ENCODE data around the gene TMCO4.
A peak's percentile ranks its signal among the peaks of the same experiment; 100 is the strongest.

TMCO4 gene

DNA sequence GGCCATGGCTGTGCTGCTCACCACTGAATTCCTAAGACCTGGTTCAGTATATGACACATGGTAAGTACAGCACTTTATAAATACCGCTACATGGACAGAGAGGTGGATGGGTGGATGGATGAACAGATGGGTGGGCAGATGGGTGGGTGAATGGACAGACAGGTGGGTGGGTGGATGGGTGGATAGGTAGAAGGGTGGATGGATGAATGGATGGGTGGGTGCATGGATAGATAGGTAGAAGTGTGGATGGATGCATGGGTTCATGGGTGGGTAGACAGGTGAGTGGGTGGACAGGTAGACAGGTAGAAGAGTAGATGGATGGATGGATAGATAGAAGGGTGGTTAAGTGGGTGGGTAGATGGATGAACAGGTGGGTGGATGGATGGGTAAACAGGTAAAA is 54.8 kb downstream of the TMCO4 start:
- no peak for DNase-seq

DNA sequence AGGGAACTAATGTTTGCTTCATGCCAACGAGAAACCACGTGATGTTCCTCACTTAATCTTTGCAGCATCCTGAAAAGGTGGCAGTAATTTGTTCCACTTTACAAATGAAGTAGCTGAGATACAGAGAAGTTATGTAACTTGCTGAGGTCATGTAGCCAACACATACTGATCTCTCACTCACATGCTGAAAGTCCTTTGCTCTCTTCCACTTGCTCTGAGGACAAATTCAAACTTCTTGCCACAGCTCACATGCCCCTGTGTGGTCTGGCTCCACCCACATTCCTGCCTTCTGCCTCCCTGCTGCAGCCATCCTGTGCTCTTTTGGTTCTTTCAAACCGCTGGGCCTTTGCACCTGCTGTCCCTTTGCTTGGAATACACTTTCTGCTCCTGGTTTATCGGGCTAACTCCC is 55.4 kb downstream of the TMCO4 start:
- no peak for DNase-seq

DNA sequence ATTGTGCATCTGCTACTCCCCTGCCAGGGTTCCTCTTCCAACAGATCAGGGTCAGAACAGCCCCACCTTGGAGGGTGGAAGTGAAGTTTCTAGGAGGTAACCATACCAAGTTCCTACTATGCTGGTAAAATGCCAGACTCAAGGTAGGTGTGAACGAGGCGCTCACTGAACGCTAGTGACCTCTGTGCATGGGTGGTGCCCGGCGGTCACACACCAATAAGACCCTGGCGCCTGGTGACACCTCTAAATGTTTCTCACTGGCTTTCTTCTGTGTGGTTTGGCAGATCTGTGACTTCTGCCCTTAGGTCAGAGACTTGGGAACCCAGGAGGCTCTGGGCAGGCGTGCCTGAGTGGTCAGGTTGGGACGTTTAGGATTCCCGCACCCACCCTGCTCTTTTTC is 55.9 kb downstream of the TMCO4 start:
- DNase-seq: no peak

DNA sequence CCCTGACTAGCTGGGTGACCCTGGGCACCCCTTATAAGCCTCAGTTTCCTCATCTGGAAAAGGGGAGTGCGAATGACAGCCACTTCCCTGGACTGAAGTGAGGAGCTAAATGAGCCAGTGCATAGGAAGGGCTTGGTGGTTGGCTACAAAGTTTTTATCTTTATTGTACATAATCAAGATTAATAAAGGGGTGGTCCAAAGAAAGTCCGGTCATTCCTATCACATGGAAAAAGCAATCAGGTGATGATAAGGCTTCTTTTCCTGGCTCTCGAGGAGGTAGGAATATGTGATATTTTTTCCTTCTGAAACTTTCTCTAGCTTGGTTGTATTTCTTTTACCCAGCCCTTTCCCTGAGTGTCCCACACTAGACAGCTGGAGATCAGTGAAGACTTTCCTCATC is 56.5 kb downstream of the TMCO4 start:
- no peak for DNase-seq

DNA sequence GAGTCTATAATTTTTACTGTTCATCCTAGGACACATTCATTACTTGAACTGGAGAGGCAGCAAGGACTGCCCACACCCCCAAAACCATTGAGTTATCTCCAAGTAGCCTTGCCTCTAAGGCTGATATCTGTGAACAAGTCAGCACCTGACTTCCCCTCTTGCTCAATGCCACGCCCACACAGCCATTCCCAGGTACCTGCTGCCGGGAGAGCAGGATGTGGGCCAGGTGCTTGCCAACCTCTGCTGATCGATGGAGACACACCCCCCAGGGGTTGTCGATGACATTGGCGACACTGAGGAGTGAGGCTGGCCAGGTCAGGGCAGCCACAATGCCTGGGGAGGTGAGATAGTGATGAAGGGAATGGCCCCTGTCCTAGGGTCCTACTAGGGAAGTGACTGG is 60.1 kb downstream of the TMCO4 start:
- no peak for DNase-seq

DNA sequence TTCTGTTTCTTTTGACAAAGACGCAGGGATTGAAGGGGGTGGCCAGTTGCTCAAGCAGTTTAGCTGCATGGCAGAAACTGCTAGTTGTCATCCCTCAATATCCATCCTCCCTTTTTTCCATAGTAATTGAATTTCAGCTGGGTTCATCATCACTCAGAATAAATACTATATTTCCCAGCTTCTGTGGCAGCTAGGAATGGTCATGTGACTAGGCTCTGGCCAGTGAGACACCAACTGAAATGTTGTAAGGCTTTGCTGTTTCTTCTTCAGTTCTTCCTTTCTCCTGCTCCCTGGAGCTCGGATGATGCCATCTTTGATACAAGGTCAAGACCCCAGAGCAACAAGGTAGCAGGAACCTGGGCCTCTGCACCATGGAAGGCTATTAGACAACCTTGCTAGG is 61.0 kb downstream of the TMCO4 start:
- no peak for DNase-seq

DNA sequence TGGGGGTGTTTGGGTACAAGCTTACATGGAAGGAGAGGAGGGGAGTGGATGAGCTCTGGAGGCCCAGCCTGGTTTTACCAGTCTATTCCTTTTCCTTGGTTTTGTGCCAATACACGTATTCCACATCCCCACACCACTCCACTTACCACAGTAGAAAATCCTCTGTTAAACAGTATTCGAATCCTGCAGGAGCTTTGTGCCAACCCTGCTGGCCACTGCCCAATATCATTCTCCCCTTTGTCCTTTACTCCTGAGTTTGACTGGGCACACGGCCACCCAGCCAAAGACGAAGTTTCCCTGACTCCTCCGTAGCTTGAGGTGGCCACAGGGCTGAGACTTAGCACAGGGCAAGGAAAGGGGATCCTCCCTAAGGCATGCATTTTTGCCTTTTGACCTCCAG is 61.6 kb downstream of the TMCO4 start:
- peak; percentile 46 for DNase-seq

DNA sequence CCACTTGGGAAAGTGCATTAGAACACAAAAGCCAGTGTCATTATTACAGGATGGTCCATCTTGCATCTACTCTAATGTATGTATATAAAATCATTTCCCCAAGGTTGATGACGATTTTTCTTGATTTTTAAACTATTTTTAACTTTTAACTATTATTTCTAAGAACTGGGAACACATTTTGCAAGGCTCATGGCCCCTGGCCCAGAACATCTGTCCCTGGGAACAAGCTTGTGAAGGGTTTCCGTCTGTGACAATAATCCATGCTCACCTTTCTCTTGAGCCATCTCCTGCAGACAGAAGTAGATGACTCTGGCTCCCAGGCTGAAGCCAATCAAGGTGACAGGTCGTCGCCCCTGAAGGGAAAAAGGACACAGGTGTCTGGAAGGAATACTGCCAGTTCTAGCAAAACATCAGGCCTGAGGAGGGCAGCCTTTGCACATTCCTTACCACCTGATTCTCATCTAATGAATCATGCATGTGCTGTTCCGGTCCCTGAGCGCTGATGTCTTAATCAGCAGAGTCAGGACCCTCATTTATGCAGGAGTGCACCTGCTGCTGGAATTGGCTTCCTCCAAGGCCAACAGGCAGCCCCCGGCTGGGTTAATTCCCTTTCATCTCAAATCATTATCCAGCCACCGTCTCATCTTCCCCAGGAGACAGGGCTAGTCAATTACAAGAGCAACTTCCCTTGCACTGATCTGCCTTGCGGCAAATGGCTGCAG is 62.5 kb downstream of the TMCO4 start:
- DNase-seq: no peak

DNA sequence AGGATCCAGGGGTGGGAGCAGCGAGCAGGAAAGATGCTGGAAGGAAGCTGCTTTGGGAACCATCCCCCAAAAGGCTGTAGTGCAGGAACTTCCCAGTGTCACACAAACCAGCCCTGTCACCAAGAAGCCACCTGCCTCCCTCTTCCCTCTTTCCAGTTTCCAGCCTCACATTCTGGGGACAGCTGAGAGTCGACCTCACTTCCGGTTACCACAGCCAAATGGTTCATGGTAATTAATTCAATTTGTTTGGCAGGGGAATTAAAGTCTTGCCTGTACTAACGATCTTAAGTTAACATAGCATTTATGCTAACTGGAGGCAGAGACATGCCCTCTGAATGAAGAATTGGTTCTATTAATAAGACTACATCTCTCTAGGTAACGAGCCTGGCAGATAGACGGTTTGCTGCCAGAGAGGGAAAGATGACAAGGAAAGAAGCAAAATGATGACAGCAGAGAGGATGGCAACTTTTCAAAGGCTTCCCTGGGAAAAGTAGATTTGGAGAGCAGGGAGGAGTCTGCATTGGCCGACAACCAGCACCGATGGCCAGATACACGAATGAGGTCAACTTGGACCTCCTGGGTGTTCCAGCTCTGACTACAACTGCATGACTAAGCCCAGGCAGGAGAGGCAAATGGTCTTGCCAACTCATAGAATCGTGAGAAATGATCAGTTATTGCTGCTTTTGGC is 64.1 kb downstream of the TMCO4 start:
- DNase-seq: no peak

DNA sequence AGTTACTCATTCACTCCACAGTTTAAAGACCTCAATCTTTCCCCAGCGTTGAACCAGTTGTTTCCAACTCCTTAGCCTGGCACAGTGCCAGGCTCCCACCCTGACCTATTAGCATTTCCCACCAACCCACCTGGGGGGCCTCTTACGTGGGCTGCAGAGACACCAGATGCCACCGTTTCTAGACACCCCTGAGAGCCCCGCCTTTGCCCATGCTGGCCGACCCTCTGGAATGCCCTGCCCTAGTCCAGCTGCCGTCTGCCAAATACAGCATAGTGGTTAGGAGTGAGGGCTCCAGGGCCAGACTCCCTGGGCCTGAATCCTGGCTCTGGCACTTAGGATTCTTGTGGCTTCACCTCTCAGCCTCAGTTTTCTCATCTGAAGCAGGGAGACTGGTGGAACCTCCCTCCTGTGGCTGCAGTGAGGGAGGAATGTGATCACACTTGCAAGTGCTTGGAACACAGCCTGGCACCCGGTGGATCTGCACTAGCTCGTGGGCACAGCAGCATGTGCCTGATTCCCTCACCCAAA is 65.2 kb downstream of the TMCO4 start:
- DNase-seq: no peak

DNA sequence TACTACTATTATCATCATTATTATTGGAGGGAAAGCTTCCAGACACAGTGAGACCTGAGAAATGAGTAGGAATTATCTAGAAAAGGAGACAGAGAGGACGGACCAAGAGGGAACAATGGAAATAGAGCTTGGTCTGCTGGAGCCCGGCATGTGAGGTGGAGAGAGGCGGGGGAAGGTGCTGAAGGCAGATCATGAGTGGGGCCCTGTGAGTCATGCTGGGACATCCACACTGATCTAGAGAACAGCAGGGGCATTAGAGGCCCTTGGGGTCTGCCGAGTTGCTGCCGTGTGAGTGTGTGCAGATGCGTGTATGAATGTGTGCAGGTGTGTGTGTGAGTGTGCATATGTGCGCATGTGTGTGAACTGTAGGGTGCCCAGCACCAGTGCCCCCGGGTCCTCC is 65.7 kb downstream of the TMCO4 start:
- no peak for DNase-seq

DNA sequence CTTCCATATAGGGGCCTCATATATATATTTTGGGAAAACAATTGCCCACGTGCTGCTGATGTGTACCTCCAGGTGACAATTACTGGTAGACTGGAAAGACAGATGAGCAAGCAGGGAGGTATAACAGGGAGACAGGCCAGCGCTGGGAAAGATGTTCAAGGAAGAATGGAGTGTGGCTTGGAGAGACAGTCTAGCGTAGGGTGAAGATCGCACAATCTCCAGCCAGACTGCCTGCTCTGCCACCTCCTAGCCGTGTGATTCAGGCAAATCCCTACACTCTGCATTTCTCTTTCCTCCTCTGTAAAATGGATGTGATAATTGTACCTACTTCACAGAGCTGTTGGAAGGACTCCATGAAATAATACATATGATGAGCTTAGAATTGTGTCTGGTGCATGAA is 66.1 kb downstream of the TMCO4 start:
- no peak for DNase-seq

DNA sequence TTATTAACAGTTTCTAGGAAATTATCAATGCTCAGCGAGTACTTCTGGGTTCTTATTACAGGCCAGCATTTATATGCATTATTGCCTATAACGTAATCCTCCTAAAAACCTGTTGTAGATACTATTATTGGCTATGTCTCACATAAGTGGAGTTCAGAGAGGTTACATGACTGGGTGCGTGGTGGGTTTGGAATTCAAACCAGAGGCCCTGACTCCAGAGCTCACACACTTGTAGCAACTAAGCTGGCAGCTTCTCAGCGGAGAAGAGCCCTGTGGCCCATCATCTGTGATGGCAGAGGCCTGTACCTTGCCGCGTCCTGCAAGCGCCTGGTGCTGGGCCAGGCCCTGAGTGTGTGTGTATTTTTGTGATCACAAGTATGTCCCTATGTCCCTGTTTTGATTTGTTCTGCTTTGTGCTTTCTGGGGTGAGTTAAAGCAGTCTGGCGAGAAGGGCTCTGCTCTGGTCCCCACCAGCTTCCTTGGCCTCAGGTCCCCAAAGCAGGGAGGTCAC is 68.3 kb downstream of the TMCO4 start:
- no peak for DNase-seq

DNA sequence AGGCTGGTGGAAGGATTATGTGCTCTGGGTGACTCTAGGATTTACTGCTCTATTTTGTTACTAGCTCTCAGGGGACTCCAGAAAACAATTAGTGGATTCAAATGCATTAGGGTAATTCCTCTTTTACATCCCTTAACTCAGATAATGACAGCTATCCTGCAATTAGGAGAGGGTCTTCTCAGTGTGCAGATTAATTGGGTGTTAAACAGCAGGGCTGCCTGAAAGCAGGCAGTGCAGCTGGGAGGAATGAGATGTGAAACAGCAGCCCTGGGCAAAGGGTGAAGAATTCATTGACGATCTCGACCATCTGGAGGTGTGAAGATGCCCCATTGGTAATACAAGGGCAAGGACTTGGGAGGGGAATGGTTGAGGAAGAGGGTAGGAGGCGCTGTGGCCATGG is 68.9 kb downstream of the TMCO4 start:
- no peak for DNase-seq

DNA sequence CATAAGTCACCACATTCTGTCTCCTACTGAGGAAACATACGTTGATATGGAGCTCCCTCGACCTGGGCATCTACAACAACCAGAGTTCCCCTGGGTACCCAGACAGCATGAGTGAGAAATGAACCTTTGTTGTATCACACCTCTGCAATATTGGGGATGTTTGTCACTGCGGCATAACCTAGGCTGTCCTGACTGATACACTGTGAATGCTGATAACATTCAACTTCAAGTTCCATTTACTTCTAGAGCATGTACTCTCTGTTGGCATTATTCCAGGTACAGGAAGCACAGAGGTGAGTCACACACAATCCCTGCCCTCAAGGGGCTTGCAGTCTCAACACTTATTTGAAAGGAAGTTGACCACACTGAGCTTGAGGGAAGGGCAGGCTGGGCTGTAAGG is 69.5 kb downstream of the TMCO4 start:
- DNase-seq: no peak

DNA sequence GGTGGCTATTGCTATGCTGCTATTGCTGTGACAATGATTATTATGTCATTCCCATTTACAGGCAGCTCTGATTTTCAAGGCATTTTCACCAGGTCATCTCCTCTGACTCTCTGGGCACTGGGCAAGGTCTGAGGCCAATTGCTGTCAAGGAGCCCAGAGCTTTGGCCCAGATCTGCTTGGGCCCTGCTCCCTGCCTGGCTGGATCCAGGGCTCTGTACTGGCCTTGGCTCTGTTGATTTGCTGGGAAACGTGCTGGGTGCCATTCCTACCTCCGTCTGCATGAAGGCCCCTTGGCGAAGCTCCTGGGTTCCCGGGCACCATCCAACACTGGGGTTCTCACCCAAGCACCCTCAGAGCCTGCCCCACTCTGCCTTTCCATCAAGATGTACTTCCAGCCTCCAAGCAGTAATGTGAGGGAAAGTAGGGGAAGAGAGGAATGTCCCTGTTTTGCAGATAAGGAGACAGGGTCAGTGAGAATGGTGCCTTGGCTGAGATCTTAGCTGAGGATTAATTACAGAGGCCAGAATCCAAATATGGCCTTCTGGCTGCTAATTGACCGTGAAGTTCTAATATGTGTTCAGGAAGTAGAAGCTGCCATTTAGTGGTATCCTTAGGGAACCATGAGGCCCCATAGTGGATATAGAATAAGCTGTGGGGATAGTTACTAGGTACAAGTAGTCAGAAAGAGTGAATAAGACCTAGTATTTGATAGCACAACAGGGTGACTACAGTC is 71.1 kb downstream of the TMCO4 start:
- DNase-seq: no peak

DNA sequence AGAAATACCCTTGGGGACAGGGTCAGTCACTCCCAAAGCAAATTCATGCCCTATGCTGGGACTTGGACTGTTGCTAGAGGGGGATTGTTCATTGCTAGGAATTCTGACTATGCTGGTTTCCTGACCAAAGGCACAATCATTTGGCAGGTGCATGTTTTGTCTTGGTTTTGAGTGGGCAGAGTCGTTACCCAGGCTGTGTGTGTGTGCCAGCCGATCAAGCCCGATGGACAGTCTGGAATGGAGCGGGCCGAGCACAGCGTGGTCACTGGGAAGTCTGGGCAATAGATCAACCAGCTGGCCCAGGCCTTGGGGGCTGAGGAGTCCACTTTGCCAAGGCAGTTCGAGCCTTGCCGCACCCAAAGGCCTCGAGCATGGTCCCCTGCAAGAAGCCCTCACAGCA is 74.1 kb downstream of the TMCO4 start:
- DNase-seq: no peak

DNA sequence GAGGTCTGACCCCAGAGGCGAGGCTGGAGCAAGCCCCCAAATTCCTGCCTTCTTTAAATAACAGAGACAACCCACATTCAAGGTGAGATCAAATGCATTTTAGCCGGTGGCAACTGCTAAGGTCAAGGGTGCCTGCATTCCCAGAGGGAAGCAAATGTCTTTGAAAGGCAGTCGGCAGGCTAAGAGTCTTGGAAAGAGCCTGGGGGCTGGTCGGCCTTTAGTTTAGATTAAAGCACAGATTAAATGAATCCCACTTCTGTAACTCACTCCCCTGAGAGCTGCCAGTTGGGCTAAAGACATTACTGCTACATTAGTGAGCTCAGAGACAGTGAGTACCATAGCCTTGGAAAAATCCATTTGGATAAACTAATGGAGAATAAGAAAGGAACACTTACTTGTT is 75.8 kb downstream of the TMCO4 start:
- no peak for DNase-seq

DNA sequence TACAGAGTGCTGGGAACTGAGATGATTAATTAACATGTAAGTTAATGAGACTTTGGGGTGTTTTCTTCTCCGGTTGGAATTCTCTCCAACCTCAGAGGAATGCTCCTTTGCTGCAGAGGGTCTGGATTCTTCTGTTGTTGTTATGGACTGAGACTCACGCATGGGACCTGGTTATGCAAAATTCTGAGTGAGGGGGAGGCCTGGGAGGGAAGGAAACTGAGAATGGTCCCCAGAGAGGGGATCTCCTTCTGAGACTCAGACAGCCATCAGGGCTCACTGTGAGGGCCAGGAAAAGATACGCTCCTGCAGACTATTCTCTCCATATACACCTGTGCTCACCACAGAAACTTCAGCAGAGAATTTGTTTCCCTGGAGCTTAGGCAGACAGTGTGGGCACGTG is 78.7 kb downstream of the TMCO4 start:
- DNase-seq: no peak

DNA sequence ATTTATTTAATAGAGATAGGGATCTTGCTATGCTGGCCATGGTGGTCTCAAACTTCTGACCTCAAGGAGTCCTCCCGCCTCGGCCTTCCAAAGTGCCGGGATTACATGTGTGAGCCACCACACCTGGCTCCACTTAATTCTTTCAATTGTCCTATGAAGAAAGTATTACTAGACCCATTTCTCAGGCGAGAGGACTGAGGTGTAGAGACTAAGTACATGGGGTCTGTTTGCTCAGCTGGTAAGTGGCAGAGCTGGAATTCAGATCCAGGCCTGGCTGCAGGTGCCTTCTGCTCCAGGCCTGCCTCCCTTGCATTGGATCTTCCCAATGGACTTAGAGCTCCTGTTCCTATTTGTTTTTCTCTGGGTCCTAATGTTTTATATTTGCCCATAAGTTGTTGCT is 79.5 kb downstream of the TMCO4 start:
- DNase-seq: no peak

DNA sequence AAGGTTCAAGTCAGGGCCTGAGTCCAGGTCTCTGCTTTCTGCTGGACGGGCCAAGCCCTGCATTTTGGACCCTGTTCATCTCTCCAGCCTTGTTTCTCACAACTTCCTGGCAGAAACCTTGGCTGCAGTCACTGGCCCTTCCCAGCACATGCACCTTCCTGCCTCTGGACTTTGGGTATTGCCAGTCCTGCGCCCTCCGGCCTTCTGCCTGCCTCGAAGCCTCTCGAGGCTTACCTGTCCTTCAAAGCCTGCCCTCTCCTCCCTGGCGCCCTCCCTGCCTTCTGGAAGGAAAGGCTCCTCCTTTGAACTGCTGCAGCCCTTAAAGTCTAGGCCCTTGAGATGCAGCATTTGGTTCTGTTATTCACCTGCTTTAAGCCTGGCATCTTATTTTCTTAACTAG is 82.2 kb downstream of the TMCO4 start:
- no peak for DNase-seq

DNA sequence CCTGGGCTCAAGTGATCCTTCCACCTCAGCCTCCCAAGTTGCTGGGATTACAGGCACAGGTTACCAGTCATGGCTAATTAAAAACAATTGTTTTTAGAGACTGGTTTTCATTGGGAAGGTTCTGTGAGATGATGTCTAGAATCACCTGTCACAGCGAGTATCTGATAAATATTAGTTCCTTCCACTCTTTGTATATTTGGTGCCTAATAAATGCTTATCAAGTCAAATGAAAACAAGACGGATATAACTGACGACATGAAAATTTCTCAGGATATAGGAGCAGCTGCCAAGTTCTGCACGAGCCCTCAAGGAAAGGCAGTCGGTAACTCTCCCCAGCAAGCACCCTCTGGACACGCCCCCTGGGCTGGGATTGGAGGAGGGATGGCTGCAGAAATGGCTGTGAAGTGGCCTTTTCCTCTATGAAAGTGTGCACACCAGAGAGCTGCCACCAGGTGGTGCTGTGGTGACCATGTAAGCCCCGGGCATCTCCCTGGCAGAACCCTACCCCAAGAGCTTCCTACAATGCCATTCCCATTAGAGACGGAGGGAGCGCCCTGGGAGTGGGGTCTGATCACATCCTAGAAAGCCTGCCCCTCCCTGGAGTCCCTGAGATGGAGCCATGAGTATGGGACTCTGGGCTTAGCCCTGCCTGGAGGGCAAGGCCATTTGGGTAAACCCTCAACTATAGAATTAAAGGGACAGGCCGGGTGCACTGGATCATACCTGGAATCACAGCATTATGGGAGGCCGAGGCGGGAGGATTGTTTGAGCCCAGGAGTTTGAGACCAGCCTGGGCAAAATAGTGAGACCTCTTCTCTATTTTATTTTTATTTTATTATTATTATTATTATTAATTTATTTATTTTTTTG is 84.1 kb downstream of the TMCO4 start:
- DNase-seq: peak; percentile 77

DNA sequence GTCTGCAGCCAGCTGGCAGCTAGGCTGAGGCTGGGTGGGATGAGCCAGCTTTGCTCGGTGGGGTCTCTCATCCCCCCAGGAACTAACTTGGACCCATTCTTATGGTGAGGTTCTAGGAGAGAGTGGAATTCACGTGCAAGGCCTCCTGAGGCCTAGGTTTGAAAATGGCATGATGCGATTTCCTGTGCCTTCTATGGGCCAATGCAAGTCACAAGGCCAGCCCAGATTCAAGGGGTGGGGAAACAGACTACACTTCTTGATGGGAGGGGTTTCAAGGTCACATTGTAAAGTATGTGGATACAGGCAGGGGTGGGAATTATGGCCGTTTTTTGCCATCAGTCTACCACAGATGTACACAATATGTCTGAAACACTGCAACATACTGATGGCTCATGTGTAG is 86.8 kb downstream of the TMCO4 start:
- no peak for DNase-seq
